AG08396 (cell line): ENCODE measurements around the gene ARFGAP2.
"Not testable (repeated sequence)": the region's sequence is repeated elsewhere in the genome, so short reads cannot be mapped to it uniquely, and the experiment has no call there.

Experiments
- DNase-seq: peaks from one replicate; pipeline ENCODE4 v3.0.0; 2012; ENCODE audit warnings: low spot score, mixed read lengths

The ARFGAP2 gene

DNA sequence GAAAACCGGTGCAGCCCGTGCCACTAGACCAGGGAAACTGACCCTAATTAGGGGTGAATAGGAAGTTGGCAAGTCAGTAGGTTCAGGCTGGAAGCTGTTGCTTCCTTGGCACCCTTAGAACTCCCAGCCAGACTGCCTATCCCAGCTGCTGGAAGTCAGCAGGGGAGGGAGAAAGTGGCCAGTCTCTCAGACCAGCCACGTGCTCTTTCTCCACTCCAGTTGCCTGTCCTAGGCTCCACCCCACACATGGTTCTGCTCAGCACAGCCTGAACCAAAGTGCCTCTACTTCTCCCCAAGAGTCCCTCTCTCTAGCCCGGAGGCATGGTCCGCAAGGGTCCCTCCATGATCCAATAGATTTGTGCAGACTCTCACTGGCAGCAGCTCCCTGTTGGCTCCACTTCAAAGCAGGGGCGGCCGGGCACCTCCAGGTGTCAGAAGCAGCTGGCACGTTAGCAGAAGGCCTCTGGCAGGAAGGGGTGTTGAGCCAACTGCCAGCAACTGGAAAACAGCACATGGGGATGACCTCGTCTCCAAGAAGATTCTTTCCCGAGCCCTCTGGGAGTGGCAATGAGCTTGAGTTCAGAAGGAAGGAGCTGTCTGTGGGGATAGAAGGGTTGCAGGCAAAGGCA, 27.7 kb downstream of the ARFGAP2 start:
- no peak for DNase-seq

- DNase-seq, result no peak
Measured at GRCh38 chr11:47148270-47148669, 28.4 kb downstream of the ARFGAP2 start.

GRCh38 chr11:47147681-47148080, 29.0 kb downstream of the ARFGAP2 start:
- no peak for DNase-seq

DNA sequence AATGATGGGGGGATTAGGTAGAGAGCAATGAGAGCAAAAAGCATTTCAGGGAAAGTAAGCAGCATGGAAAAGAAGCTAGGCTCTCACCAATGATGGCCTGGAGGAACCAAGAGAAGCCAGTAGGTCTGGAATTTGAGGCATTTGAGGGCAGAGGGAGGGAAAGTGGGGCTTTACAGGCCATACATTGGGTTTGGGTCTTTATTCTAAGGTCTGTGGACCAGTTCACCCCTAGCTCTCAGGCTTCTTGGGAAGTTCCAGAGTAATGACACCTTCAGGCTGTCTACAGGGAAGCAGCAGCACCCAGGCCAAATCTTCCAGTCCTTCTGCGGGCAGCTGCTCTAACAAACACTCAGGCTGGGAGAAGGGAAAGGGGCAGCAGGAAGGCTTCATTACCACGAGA, 29.4 kb downstream of the ARFGAP2 start:
- DNase-seq, result no peak

DNA sequence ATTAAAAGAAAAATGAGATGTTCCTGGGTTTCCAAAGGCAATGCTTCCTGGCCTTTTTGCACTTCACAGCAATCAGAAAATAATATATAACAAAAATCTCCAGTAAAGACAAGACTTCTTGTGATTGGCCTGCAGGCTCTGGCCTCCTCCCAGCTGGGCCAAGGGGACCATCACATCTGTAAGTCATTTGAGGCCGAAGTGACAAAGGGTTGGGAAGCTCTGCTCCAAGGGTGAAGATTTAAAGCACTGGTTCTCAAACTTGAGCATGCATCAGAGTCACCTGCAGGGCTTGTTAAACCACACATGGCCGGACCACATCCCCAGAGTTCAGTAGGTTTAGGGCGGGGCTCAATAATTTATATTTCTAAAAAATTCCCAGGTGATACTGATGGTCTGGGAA, 32.1 kb downstream of the ARFGAP2 start:
- DNase-seq, result no peak

DNA sequence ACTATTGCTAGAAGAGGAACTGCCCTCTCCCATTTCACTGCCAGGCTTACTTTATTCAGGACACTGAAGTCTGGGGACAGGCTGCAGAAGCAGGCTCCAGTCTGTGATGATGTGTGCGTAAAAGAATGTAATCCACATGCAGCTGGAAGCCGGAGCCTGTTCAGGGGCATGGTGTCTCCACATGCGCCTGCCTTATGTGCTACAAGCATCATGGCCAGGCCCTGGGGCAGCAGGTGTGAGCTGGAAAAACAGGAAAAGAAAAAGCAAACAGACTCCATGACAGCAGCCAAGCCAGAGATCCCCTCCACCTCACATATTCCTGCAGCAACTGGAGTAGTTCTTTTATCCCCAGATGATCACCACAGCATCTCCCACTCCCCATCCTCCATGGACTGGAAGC, 33.4 kb downstream of the ARFGAP2 start:
- peak; percentile 85 for DNase-seq

DNA sequence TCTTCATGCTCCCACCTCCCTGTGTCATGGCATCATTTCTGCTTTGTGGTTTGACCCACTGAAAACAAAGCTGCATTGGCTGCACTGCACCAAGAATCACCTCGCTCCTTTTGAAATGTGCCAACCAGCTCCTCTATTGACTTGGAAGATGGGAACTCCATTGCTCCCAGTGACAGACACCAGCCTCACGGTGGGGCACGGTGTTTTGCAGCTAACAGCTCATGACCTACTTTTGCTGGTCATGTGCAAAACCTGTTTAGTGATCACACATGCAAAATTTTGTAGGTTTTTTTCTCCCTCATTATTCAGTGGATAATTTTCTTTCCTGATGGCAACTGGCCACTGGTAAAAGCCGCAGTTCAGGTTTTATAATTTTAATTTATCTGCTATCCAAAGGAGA, 36.8 kb downstream of the ARFGAP2 start:
- DNase-seq, result no peak

- DNase-seq, result no peak
Measured at GRCh38 chr11:47137476-47137875, 39.2 kb downstream of the ARFGAP2 start.

DNA sequence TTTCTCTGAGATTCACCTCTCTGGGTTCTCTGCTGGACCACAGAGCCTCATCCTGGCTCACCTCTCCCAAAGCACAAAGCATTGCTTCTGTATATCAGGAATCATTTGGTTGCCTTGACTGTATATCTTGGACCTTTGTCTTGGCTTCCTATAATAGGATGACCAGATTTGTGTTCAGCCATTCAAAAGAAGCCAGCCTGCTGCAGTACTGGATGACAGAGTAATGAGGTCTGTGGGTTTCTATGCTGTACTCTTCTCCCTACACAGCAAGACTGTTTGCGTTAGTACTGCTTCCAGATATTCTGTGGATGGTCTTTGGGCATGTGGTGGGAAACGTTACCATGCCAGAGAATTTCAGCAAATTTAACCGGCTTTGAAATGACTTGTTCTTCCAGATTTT, 39.8 kb downstream of the ARFGAP2 start:
- no peak for DNase-seq

DNA sequence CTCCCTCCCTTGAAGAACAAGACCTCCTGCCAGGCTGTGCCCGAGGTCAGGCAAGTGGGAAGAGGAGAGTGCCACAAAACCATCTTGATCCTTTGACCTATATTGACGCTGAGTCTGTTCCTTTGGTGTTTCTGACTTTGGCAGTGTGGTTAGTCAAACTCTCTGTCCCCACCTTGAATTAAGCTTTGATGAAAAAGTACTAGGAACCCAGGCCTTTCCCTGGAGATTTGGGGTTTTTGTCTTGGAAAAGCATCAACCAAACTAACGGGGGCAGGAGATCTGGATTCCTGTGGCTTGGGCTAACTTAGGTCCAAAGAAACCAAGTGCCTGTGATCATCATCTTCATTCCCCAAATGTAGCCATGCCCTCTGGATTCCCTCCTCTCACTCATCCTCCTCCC, 40.4 kb downstream of the ARFGAP2 start:
- DNase-seq, result no peak

DNA sequence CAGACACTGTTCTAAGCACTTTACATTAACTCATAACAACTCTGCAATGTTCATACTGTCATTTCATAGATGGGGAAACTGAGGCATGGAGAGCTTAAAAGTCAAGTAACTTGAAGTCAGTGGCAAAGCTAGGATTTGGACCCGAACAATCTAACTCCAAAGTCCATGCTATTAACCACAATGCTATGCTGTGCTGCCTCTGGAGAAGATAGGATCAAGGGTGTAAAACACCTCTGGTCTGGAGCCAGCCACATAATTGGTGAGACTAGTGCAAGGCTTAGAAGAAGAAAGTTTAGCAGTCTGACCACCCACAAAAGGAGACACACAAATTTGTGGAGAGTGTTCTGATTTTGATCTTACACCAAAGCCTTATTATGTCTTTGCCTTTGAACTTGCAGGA, 43.7 kb downstream of the ARFGAP2 start:
- no peak for DNase-seq

DNA sequence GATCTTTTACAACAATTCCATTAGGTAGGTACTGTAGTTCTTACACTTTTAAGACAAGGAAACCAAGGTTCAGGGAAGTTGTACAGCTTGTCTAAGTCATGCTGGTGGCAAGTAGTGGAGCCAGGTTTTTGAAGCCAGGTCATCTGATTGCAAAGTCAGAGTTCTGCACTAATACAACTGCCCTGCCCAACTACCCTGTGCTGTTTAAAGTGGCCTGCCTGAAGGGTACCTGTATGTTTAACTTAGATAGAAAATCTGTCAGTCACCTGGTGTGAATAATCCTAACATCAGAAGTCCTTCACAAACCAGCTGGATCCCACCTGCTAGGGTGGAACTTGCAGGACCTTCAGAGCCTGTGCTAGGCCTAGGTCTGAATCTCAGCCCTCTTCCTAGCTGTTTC, 44.2 kb downstream of the ARFGAP2 start:
- no peak for DNase-seq

- DNase-seq, result no peak
Measured at GRCh38 chr11:47131136-47131535, 45.5 kb downstream of the ARFGAP2 start.

DNA sequence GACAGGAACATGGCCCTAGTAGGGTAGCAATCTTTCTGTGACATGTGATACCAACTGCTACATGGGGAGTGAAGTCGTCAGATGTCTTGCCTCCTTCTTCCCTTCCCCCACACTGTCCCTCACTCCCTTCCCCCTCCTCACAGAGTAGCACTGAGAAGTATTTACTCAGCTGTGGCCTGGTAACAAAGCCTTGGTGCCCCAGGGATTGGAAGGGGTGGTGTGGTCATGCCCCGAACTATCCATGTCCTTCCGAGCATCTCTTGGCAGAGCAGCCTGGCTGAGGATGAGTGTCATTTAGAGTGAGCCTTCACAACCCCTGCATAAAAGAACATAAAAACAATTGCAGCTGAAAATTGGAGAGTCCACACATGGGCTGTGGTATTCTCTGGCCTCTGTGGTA, 46.1 kb downstream of the ARFGAP2 start:
- DNase-seq, result no peak

DNA sequence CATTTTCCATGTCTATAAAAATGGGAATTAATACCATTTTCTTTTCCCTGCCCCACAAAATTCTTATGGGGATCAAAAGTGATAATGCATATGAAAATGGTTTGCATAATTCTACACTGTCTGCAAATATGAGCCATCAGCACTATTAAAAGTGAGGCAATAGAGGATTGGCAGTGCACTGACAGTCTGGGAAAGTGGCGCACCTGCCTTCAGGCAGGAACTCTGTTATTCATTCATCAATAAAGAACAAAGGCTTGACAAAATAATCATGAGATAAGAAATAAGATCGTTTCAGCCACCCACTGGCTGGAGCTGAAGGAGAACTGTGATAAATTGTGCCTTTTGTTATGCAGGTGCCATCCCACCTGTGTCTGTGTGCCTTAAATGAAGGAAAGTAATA, 49.5 kb downstream of the ARFGAP2 start:
- no peak for DNase-seq

- DNase-seq, result no peak
Measured at GRCh38 chr11:47125083-47125482, 51.6 kb downstream of the ARFGAP2 start.

GRCh38 chr11:47124675-47125074, 52.0 kb downstream of the ARFGAP2 start:
- DNase-seq, result no peak

GRCh38 chr11:47123094-47123493, 53.6 kb downstream of the ARFGAP2 start:
- DNase-seq, result no peak

DNA sequence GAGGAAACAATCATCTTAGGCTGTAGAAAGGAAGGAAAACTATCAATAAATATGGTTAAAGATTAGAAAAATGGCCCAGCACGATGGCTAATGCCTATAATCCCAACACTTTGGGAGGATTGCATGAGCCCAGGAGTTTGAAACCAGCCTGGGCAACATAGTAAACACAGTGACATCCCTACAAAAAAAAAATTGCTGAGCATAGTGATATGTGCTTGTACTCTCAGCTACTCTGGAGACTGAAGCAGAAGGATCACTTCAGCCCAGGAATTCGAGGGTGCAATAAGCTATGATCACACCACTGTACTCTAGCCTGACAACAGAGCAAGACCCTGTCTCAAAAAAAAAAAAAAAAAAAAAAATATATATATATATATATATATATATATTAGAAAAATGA, 54.9 kb downstream of the ARFGAP2 start:
- DNase-seq, result no peak

- DNase-seq, result no peak
Measured at GRCh38 chr11:47121056-47121455, 55.6 kb downstream of the ARFGAP2 start.

DNA sequence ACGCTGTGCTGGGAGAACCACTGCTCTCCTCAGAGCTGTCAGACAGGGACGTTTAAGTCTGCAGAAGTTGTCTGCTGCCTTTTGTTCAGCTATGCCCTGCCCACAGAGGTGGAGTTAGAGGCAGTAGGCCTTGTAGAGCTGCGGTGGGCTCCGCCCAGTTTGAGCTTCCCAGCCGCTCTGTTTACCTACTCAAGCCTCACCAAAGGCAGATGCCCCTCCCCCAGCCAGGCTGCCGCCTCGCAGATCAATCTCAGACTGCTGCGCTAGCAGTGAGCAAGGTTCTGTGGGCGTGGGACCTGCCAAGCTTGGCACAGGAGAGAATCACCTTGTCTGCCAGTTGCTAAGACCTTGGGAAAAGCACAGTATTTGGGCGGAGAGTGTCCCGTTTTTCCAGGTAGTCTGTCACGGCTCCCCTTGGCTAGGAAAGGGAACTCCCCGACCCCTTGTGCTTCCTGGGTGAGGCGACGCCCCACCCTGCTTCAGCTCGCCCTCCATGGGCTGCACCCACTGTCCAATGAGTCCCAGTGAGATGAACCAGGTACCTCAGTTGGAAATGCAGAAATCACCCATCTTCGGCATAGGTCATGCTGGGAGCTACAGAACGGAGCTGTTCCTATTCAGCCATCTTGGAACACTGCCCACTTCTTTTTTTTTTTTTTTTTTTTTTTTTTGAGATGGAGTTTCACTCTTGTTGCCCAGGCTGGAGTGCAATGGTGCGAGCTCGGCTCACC, 57.6 kb downstream of the ARFGAP2 start:
- not testable (repeated sequence) for DNase-seq
